B cell (primary cell): ENCODE results near the gene NCOA3. TPM values are rescaled to one million over a fixed set of nuclear protein-coding genes. Genes with fewer than 3 reads are reported as not detected.

Source experiments
- ATAC-seq: fragments of 200-7000 bp; cut with Tn5 transposase; one replicate; pipeline ENCODE4 v1.10.0; 2021; ENCODE audit warnings: low read depth, mild to moderate bottlenecking, moderate number of reproducible peaks, moderate library complexity
- CTCF ChIA-PET: fragments of 350-600 bp; sonication (Branson Sonifier 250); formaldehyde crosslinking; loops from one replicate; lab custom pipeline; 2021; ENCODE audit warnings: antibody characterized with exemption, inconsistent platforms; lab: Charles Lee
- POLR2A ChIA-PET: fragments of 350-600 bp; sonication (Branson Sonifier 250); formaldehyde crosslinking; loops from one replicate; lab custom pipeline; 2021; ENCODE audit warnings: antibody characterized with exemption; lab: Charles Lee
- DNase-seq: peaks from one replicate; pipeline ENCODE4 v3.0.0; 2013
- H2AFZ ChIP-seq: 2 replicates; pipeline ENCODE4 v1.6.1; 2012; ENCODE audit warnings: mild to moderate bottlenecking, low read depth, low read length; ENCODE audit not compliant: insufficient read depth, poor library complexity, severe bottlenecking
- H3K27ac ChIP-seq, 2 donors: 1 replicate in 1 of 2; 2 replicates in 1 of 2; pipeline ENCODE4 v1.5.1; 2012 to 2013; ENCODE audit warnings: low read length in 2 of 2, mild to moderate bottlenecking in 2 of 2, moderate library complexity in 1 of 2
- H3K27me3 ChIP-seq, 4 experiments: fragments of 200-600 bp in 1 of 4; sonication (generic) in 1 of 4; replicated peaks in 1 of 4; 1 replicate in 2 of 4; 2 replicates in 2 of 4; pipeline versions ENCODE4 v1.6.1 to v1.7.0; 2013 to 2016; ENCODE audit warnings: low read length in 3 of 4, mild to moderate bottlenecking in 2 of 4, mixed read lengths in 1 of 4, moderate library complexity in 1 of 4; ENCODE audit not compliant: insufficient read depth in 4 of 4, control insufficient read depth in 3 of 4; ENCODE audit errors: control extremely low read depth in 1 of 4
- H3K36me3 ChIP-seq, 2 experiments: replicated peaks in 1 of 2; 1 replicate in 1 of 2; 2 replicates in 1 of 2; pipeline versions ENCODE4 v1.6.1 to v1.7.1; 2013; ENCODE audit warnings: low read length in 1 of 2; ENCODE audit not compliant: insufficient read depth in 2 of 2, control insufficient read depth in 1 of 2; ENCODE audit errors: control extremely low read depth in 1 of 2, extremely low read depth in 1 of 2
- H3K4me1 ChIP-seq, 2 donors: fragments of 200-600 bp in 1 of 2; sonication (generic) in 1 of 2; 1 replicate in 1 of 2; 2 replicates in 1 of 2; pipeline versions ENCODE4 v1.5.1 to v1.6.1; 2013 to 2017; ENCODE audit warnings: low read length in 2 of 2; ENCODE audit not compliant: control insufficient read depth in 2 of 2, insufficient read depth in 2 of 2
- H3K4me2 ChIP-seq: replicated peaks from 2 replicates; pipeline ENCODE3; 2012; ENCODE audit warnings: mild to moderate bottlenecking, low read depth, low read length; ENCODE audit not compliant: poor library complexity, severe bottlenecking
- H3K4me3 ChIP-seq, 5 experiments: fragments of 200-600 bp in 1 of 5; sonication (generic) in 1 of 5; 1 replicate in 3 of 5; 2 replicates in 2 of 5; pipeline versions ENCODE4 v1.5.1 to v1.7.0; 2011 to 2016; ENCODE audit warnings: low read length in 4 of 5, mild to moderate bottlenecking in 4 of 5, low read depth in 2 of 5, control low read depth in 1 of 5, moderate library complexity in 1 of 5; ENCODE audit not compliant: insufficient read depth in 1 of 5; ENCODE audit errors: control extremely low read depth in 1 of 5, extremely low read depth in 1 of 5
- H3K79me2 ChIP-seq: fragments of 200-600 bp; sonication (generic); one replicate; pipeline ENCODE4 v1.6.0; 2016; ENCODE audit warnings: low read length; ENCODE audit not compliant: control insufficient read depth, insufficient read depth
- H3K9ac ChIP-seq: fragments of 200-600 bp; sonication (generic); 2 replicates; pipeline ENCODE4 v1.6.1; 2017; ENCODE audit warnings: mild to moderate bottlenecking, low read length, moderate library complexity
- H3K9me3 ChIP-seq, 3 donors: one replicate each; pipeline versions ENCODE4 v1.6.1 to v1.7.1; 2013; ENCODE audit warnings: low read length in 2 of 3; ENCODE audit not compliant: control insufficient read depth in 2 of 3, insufficient read depth in 1 of 3; ENCODE audit errors: control extremely low read depth in 1 of 3
- H4K20me1 ChIP-seq: 2 replicates; pipeline ENCODE4 v1.6.0; 2012; ENCODE audit warnings: mild to moderate bottlenecking, low read length; ENCODE audit not compliant: insufficient read depth, control insufficient read depth, poor library complexity, severe bottlenecking
- H3K27ac Mint-ChIP-seq: one replicate; pipeline ENCODE4 v1.8.0; 2021; ENCODE audit warnings: mixed read lengths
- H3K27me3 Mint-ChIP-seq: one replicate; pipeline ENCODE4 v1.8.0; 2021; ENCODE audit warnings: mixed read lengths
- H3K4me1 Mint-ChIP-seq: one replicate; pipeline ENCODE4 v1.8.0; 2021; ENCODE audit warnings: mixed read lengths
- H3K4me3 Mint-ChIP-seq: one replicate; pipeline ENCODE4 v1.8.0; 2021; ENCODE audit warnings: mixed read lengths
- H3K9me3 Mint-ChIP-seq: one replicate; pipeline ENCODE4 v1.8.0; 2022; ENCODE audit warnings: mixed read lengths; ENCODE audit not compliant: insufficient read depth
- EZH2 ChIP-seq: IDR thresholded peaks from 2 replicates; pipeline ENCODE4 v1.6.1; 2012; ENCODE audit warnings: borderline replicate concordance, low read depth, mild to moderate bottlenecking, moderate library complexity, low read length; ENCODE audit not compliant: insufficient read depth, poor library complexity, severe bottlenecking
- WGBS: methylation state at CpG from one replicate; pipeline ENCODE4 v1.1.5; 2013; ENCODE audit warnings: missing lambda C conversion rate; ENCODE audit not compliant: insufficient coverage; 5-methylcytosine and 5-hydroxymethylcytosine counted together
- intact Hi-C: fragments of 100-400 bp; cut with micrococcal nuclease; formaldehyde crosslinking; loops from one replicate; pipeline ENCODE4 v1.10.0; 2022
- polyA plus RNA-seq: library from polyadenylated mRNA; depleted of rRNA; stranded (reverse); fragments of >200 nt; gene quantifications from 2 replicates; pipeline ENCODE4 v1.2.3, GENCODE V29; 2012
- total RNA-seq, 2 donors: library from RNA; stranded (reverse); fragments of 120-200 nt in 1 of 2; gene quantifications; 1 replicate in 1 of 2; 2 replicates in 1 of 2; pipeline versions ENCODE4 v1.2.3 to v1.2.4, GENCODE V29; 2013 to 2022
- TF ChIP-seq, protein P1 (sequence below): fragments of 200-600 bp; IDR thresholded peaks from one replicate; pipeline ENCODE4 v1.8.0; 2022; ENCODE audit warnings: antibody characterized with exemption, mild to moderate bottlenecking

NCOA3 gene
- total and polyA plus RNA-seq, 2 donors (not counting 1 experiment from before 2014, with no cell fraction given), result 54.0 to 309 TPM

DNA sequence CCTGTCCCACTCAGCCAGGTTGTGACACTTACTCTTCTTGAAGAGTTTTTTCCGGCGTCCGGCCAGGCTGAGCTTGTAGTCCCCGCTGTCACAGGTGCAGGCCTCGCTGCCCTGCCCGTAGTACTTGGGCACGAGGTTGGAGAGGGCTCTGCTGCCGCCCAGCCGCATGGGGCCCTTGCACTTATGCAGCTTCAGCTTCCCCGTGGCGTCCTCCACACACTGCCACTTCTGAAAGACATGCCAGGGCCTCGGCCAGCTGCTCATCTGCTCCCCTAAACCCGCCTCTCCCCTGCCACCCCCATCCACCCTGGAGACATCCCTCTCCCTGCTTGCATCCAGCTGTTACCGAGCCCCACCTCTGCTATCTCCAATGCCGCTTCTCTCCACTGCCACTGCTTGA lies 170.5 kb downstream of the NCOA3 start:
- Histone ChIP-seq H3K27ac (no peak overlapping the region), H3K9me3 (no peaks in the 10 kb centered on the region), H3K36me3 (no peaks in the 10 kb centered on the region), H3K4me1 (no peaks in the 10 kb centered on the region), H3K4me2 (no peak overlapping the region), H2AFZ (no peak overlapping the region), H3K27me3 (peaks cover 0 to 2% (median 0%) of the 10 kb centered on the region in 4 experiments), H3K4me3 (no peak overlapping the region), H3K9ac (no peak overlapping the region), H4K20me1 (no peaks in the 10 kb centered on the region), H3K79me2 (no peaks in the 10 kb centered on the region)
- ChIA-PET POLR2A (no interaction called here), CTCF (interaction anchor here (1.0 to 12.8 kb wide), 3 partner anchors 8 to 950 kb away, joined by 3 to 299 read pairs (median 4); no protein-coding TSS in a partner anchor)
- no peak overlapping the region for H3K4me3 Mint-ChIP-seq
- H3K27ac Mint-ChIP-seq, result no peak overlapping the region
- 94% methylated on average over 15 of the region's 15 CpGs for WGBS
- no peak for TF ChIP-seq EZH2
- TF ChIP-seq, protein P1, sequence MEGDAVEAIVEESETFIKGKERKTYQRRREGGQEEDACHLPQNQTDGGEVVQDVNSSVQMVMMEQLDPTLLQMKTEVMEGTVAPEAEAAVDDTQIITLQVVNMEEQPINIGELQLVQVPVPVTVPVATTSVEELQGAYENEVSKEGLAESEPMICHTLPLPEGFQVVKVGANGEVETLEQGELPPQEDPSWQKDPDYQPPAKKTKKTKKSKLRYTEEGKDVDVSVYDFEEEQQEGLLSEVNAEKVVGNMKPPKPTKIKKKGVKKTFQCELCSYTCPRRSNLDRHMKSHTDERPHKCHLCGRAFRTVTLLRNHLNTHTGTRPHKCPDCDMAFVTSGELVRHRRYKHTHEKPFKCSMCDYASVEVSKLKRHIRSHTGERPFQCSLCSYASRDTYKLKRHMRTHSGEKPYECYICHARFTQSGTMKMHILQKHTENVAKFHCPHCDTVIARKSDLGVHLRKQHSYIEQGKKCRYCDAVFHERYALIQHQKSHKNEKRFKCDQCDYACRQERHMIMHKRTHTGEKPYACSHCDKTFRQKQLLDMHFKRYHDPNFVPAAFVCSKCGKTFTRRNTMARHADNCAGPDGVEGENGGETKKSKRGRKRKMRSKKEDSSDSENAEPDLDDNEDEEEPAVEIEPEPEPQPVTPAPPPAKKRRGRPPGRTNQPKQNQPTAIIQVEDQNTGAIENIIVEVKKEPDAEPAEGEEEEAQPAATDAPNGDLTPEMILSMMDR, result no peak
- ATAC-seq (no peak), DNase-seq (no peak)
- intact Hi-C loops, result no loop called here
- peaks cover 2% of the 10 kb centered on the region for H3K4me1 Mint-ChIP-seq
- no peaks in the 10 kb centered on the region for H3K27me3 Mint-ChIP-seq
- no peaks in the 10 kb centered on the region for H3K9me3 Mint-ChIP-seq

DNA sequence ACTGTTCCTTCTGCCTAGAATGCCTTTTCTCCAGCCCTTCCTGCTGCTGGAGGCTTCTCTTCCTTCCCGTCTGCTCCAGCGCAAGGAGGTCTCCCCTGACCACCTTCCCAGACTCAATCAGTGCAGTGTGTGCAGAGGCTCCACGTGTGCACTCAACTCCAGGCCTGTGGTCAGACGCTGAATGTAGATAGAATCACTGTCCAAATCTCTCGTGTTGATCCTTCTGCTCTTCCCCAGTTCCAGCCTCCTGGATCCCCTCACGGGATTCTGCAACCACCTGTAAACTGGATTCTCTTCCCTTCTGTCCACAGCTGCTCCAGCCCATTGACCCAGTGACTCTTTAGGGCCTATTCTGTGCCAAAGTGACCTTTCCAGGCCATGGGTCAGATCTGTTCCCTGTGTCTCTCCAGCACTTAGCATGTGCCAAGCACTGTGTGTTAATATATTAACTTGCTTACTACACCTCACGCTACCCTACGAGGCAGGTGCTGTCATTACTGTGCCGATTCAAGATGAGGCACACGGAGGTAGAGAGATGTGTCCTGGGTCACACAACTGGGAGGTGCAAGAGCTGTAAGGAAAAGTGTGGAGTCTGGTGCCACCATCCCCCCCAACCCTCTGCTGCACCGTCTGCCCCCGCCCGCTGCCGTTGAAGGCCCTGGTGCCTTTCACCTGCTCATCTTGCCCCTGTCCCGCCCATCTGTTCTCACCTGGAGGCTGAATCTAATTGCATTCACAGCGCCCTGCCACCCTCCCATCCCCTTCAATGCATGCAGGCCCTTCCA lies 171.4 kb downstream of the NCOA3 start:
- Mint-ChIP-seq H3K27me3 (no peaks in the 10 kb centered on the region), H3K4me3 (no peak overlapping the region), H3K4me1 (peaks cover 1% of the 10 kb centered on the region), H3K9me3 (no peaks in the 10 kb centered on the region), H3K27ac (no peak overlapping the region)
- Histone ChIP-seq H3K27ac (no peak overlapping the region), H3K9me3 (no peaks in the 10 kb centered on the region), H3K9ac (no peak overlapping the region), H2AFZ (no peak overlapping the region), H3K4me2 (no peak overlapping the region), H3K4me1 (no peaks in the 10 kb centered on the region), H3K4me3 (no peak overlapping the region), H3K79me2 (no peaks in the 10 kb centered on the region), H3K36me3 (no peaks in the 10 kb centered on the region), H4K20me1 (no peaks in the 10 kb centered on the region), H3K27me3 (peaks cover 0 to 2% (median 0%) of the 10 kb centered on the region in 4 experiments)
- POLR2A ChIA-PET, result no interaction called here
- ATAC-seq (no peak), DNase-seq (no peak)
- TF ChIP-seq EZH2, result no peak
- TF ChIP-seq, protein P1, result no peak
- CTCF ChIA-PET, result interaction anchor here (12.8 kb wide), 1 partner anchor 949 kb away, joined by 299 read pairs; no protein-coding TSS in a partner anchor
- WGBS, result 91% methylated on average over 12 of the region's 16 CpGs
- intact Hi-C loops, result no loop called here
